VCaP (cell line): ENCODE results near the gene EHD3.

ENCODE experiments used
- H3K27ac ChIP-seq: fragments of 450-650 bp; 2 replicates; pipeline ENCODE4 v1.5.1; 2017
- CTCF ChIP-seq: fragments of 450-650 bp; conservative IDR thresholded peaks from 2 replicates; pipeline ENCODE4 v1.5.1; 2017; ENCODE audit warnings: mild to moderate bottlenecking, moderate library complexity

Gene EHD3

GRCh38 chr2:31228717-31229116 lies 5.2 kb upstream of the EHD3 start:
- no peak overlapping the region; the same call in 1 of the 2 replicates for H3K27ac ChIP-seq
- no peak for TF ChIP-seq CTCF

- no peak overlapping the region for H3K27ac ChIP-seq
- no peak for TF ChIP-seq CTCF
These were observed 3.2 kb upstream of the EHD3 start for GRCh38 chr2:31230751-31231150.

- no peak for TF ChIP-seq CTCF
- H3K27ac ChIP-seq: no peak overlapping the region
These were observed 2.2 kb upstream of the EHD3 start for GRCh38 chr2:31231571-31232302.

GRCh38 chr2:31232586-31232985 lies 1.4 kb upstream of the EHD3 start:
- no peak for TF ChIP-seq CTCF
- peak overlapping the region; percentile 75; the same call in 1 of the 2 replicates for H3K27ac ChIP-seq

- peak overlapping the region; percentile 75 for H3K27ac ChIP-seq
These were observed 721 bp upstream of the EHD3 start for GRCh38 chr2:31233231-31233630.

GRCh38 chr2:31234683-31235503 lies 941 bp downstream of the EHD3 start:
- no peak for TF ChIP-seq CTCF
- H3K27ac ChIP-seq: peak overlapping the region; percentile 75

More at GRCh38 chr2:31233231-31233630, 721 bp upstream of the EHD3 start:
- TF ChIP-seq CTCF: no peak

- H3K27ac ChIP-seq: no peak overlapping the region
These were observed 1.6 kb downstream of the EHD3 start for GRCh38 chr2:31235504-31235902.

More at GRCh38 chr2:31235504-31235902, 1.6 kb downstream of the EHD3 start:
- no peak for TF ChIP-seq CTCF
